Thymus (tissue), 11 donors: Measurements from ENCODE around the gene CCNA2. TPM values are rescaled to one million over a fixed set of nuclear protein-coding genes. Genes with fewer than 3 reads are reported as not detected.

Experiments
- DNase-seq, 9 donors: peaks; one replicate each; pipeline ENCODE4 v3.0.0-alpha.2; 2013; ENCODE audit warnings: low spot score in 9 of 9, low read depth in 6 of 9, missing footprints in 1 of 9
- H3K27ac ChIP-seq, 2 donors: one replicate each; pipeline ENCODE4 v1.5.1; 2013; ENCODE audit warnings: control low read depth in 1 of 2, low read depth in 1 of 2, low read length in 1 of 2, mild to moderate bottlenecking in 1 of 2, moderate library complexity in 1 of 2
- H3K27me3 ChIP-seq, 2 donors: one replicate each; pipeline ENCODE4 v1.5.1; 2013; ENCODE audit warnings: low read length in 1 of 2; ENCODE audit not compliant: control insufficient read depth in 2 of 2, insufficient read depth in 1 of 2
- H3K36me3 ChIP-seq, 2 donors: one replicate each; pipeline ENCODE4 v1.5.1; 2013; ENCODE audit warnings: low read length in 1 of 2, mild to moderate bottlenecking in 1 of 2, moderate library complexity in 1 of 2; ENCODE audit not compliant: control insufficient read depth in 2 of 2, insufficient read depth in 2 of 2
- H3K4me1 ChIP-seq, 2 donors: one replicate each; pipeline ENCODE4 v1.5.1; 2013; ENCODE audit warnings: low read length in 2 of 2; ENCODE audit not compliant: control insufficient read depth in 2 of 2, insufficient read depth in 2 of 2
- H3K4me3 ChIP-seq, 2 donors: one replicate each; pipeline ENCODE4 v1.5.1; 2013; ENCODE audit warnings: low read length in 2 of 2, control low read depth in 1 of 2, mild to moderate bottlenecking in 1 of 2
- H3K9me3 ChIP-seq, 2 donors: one replicate each; pipeline ENCODE4 v1.5.1; 2013; ENCODE audit warnings: low read length in 1 of 2, mild to moderate bottlenecking in 1 of 2; ENCODE audit not compliant: control insufficient read depth in 2 of 2, insufficient read depth in 1 of 2
- WGBS: extraction: QIAGEN DNeasy Blood & Tissue Kit; methylation state at CpG from one replicate; pipeline ENCODE4 v1.1.7; 2013; 5-methylcytosine and 5-hydroxymethylcytosine counted together
- polyA plus RNA-seq: library from polyadenylated mRNA; stranded (reverse); fragments of 200-250 nt; gene quantifications from one replicate; pipeline ENCODE4 v1.2.3, GENCODE V29; 2013
- total RNA-seq: library from RNA; stranded (reverse); fragments of 120-200 nt; gene quantifications from one replicate; pipeline ENCODE4 v1.2.4, GENCODE V29; 2013
- donor health status: healthy.

The CCNA2 gene
- total and polyA plus RNA-seq, 2 donors, result 8.8 to 76.3 TPM

DNA sequence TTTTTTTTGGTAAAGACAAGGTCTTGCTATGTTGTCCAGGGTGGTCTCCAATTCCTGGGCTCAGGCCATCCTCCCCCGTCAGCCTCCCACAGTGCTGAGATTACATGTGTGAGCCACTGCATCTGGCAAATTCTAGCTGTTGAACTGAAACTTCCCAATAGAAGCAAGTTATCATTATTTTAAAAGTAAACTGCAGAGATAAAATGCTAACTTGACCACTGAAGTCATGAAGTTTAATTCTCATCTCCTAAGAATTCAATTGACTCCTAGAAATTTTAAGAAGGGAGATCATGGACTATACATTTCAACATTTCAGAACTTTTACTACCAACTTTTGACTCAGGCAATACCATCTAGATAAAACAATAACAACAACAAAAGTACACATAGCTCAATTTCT lies 34.2 kb downstream of the CCNA2 start:
- WGBS, result 100% methylated on average over 1 of the region's 1 CpG
- no peaks in the 10 kb centered on the region for H3K9me3 ChIP-seq
- peaks cover 1 to 8% of the 10 kb centered on the region in 2 donors for H3K4me1 ChIP-seq
- H3K4me3 ChIP-seq, result no peak overlapping the region
- no peaks in the 10 kb centered on the region for H3K36me3 ChIP-seq
- DNase-seq, result no peak
- peaks cover 0 to 13% of the 10 kb centered on the region in 2 donors for H3K27me3 ChIP-seq
- H3K27ac ChIP-seq, result no peak overlapping the region

DNA sequence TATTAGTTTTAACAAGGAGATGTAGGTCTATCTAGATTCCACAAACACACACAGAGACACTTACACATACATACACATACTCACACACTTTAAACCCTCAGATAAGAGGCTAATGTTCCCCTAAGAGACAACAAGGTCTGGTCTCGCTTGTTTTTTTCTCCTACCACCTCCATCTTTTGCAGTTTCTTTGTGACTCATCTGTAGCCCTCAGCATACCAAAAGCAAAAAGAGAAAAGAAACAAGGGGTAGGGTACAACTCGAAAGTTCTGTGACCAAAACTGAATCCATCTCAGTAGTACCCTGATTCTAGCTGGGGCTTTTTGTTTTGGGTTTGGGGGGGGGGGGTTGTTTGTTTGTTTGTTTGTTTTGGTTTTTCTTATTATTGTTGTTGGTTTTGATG lies 34.8 kb downstream of the CCNA2 start:
- Histone ChIP-seq H3K4me1 (peaks cover 0 to 6% of the 10 kb centered on the region in 2 donors), H3K9me3 (no peaks in the 10 kb centered on the region), H3K27me3 (peaks cover 0 to 15% of the 10 kb centered on the region in 2 donors), H3K4me3 (no peak overlapping the region), H3K36me3 (no peaks in the 10 kb centered on the region), H3K27ac (no peak overlapping the region)
- no peak for DNase-seq
- 91% methylated on average over 2 of the region's 2 CpGs for WGBS

DNA sequence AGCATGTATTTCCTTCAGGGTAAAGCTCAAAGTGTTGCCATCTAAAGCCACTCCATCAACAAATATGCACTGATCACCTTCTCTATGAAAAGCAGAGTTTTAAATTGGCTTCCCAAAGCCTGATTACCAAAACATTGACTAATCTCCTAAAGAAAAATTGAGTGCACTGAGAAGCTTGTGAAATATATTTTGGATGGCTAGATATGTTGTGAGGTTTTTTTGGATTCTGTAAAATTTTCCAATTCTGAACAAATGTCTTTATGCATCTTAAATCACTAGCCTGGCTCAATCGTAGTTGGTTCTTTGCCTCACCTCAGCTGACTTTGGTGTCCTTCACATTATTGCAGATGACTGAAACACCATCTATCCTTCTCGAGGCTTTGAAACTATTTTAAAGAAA lies 37.5 kb downstream of the CCNA2 start:
- 92% methylated on average over 2 of the region's 2 CpGs for WGBS
- Histone ChIP-seq H3K27ac (no peak overlapping the region), H3K4me3 (no peak overlapping the region), H3K4me1 (no peaks in the 10 kb centered on the region), H3K9me3 (no peaks in the 10 kb centered on the region), H3K36me3 (no peaks in the 10 kb centered on the region), H3K27me3 (peaks cover 0 to 17% of the 10 kb centered on the region in 2 donors)
- no peak for DNase-seq

DNA sequence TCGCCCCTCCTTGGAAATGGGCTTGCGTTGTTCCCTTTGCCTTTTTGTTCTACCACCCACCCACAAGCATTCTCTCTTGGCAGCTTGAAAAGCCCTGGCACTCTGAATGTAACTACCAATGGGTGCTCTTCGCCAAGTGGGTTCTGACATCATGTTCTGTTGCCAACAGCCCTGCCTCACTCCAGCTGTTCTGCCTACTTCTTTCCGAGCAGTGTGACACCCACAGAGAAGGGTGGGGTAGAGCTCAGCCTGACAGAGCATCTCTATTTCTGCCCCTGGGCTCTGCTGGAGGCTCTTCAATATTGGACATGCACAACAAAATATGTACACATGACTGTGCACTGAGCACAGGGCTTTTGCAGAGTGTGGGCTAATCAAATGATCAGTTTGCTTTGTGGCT lies 38.2 kb downstream of the CCNA2 start:
- no peaks in the 10 kb centered on the region for H3K4me1 ChIP-seq
- H3K27ac ChIP-seq, result no peak overlapping the region
- no peak overlapping the region for H3K4me3 ChIP-seq
- DNase-seq, result no peak
- H3K9me3 ChIP-seq, result no peaks in the 10 kb centered on the region
- WGBS, result 96% methylated on average over 4 of the region's 4 CpGs
- peaks cover 0 to 17% of the 10 kb centered on the region in 2 donors for H3K27me3 ChIP-seq
- H3K36me3 ChIP-seq, result no peaks in the 10 kb centered on the region

DNA sequence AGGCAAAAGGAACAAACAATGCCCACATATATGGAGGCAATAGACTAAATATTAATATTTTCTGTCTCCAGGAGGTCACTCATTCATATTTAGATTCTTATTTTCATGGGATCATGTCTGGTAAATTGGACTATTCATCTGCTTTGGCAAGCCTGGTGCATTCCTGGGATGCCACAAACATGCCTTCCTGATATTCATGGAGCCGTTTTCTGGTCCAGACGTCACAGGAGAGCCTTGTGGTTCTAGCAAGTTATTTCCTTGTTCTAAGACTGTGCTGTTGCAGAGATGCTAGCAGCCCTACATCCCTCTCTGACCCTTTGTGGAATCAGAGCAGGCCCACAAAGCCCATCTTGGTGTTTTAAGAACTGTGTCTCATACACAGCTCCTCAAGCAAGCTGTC lies 38.7 kb downstream of the CCNA2 start:
- 92% methylated on average over 2 of the region's 2 CpGs for WGBS
- Histone ChIP-seq H3K9me3 (no peaks in the 10 kb centered on the region), H3K4me1 (no peaks in the 10 kb centered on the region), H3K27me3 (peaks cover 0 to 19% of the 10 kb centered on the region in 2 donors), H3K27ac (no peak overlapping the region), H3K36me3 (no peaks in the 10 kb centered on the region), H3K4me3 (no peak overlapping the region)
- no peak for DNase-seq

DNA sequence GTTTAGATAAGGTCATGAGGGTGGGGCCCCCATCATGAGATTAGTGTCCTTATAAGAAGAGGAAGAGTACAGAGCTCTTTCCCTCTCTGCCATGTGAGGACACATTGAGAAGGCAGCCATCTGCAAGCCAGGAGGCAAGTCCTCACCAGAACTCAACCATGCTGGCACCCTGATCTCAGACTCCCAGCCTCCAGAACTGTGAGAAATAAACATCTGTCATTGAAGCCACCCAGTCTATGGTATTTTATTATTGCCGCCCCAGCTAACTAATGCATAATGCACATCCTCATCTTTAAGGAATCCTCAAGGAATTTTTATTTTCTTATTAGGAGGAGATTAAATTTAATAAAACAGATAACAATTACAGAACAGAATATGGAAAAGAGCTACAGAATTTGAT lies 39.3 kb downstream of the CCNA2 start:
- H3K4me1 ChIP-seq, result no peaks in the 10 kb centered on the region
- H3K9me3 ChIP-seq, result no peaks in the 10 kb centered on the region
- no peak overlapping the region for H3K27ac ChIP-seq
- no peaks in the 10 kb centered on the region for H3K36me3 ChIP-seq
- no peak overlapping the region for H3K4me3 ChIP-seq
- H3K27me3 ChIP-seq, result peaks cover 0 to 20% of the 10 kb centered on the region in 2 donors
- no peak for DNase-seq
- 55% methylated on average over 1 of the region's 1 CpG for WGBS

DNA sequence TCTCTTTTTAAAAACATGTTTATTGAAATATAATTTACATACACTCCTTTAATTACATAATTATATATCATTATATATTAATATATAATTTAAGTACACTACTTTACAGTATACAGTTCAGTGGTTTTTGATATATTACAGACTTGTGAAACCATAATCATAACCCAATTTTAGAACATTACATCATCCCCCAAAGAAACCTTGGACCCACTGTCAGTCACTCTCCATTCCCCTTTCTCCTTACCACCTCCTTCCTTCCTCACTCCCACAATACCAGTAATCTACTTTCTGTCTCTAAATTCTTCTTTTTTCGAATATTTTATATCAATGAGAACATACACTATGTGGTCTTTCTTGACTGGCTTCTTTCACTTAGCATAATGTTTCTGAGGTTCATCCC lies 40.5 kb downstream of the CCNA2 start:
- Histone ChIP-seq H3K4me1 (no peaks in the 10 kb centered on the region), H3K9me3 (no peaks in the 10 kb centered on the region), H3K27ac (no peak overlapping the region), H3K4me3 (no peak overlapping the region), H3K36me3 (no peaks in the 10 kb centered on the region), H3K27me3 (peaks cover 0 to 16% of the 10 kb centered on the region in 2 donors)
- WGBS, result 92% methylated on average over 1 of the region's 1 CpG
- DNase-seq, result no peak

DNA sequence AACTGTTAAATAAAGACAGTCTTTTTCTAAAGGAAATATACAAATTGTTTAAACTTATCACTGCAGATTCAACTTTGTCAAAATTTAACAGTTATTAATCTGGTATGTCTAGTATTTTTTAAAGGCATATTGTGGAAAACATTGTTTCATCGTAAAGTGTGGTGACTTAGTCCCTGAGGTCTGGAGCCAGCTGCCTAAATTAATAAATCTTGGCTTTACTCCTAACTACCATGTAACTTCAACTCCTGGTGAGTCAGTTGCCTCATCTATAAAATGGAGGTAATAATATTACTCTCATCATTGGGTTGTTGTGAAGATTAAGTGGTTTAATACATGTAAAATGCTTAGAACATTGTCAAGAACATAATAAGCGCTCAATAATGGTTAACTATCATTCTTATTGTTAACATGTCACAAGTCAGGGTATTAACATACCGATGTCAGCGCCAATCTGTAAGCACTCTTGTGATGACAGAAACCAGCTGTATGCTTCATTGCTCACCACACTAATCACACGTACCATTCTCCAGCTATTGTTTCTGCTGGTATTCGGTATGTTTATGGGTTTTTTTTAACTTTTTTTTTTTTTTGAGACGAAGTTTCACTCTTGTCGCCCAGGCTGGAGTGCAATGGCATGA lies 44.6 kb downstream of the CCNA2 start:
- peaks cover 0 to 5% of the 10 kb centered on the region in 2 donors for H3K27me3 ChIP-seq
- no peak for DNase-seq
- no peaks in the 10 kb centered on the region for H3K36me3 ChIP-seq
- no peak overlapping the region for H3K27ac ChIP-seq
- no peak overlapping the region for H3K4me3 ChIP-seq
- no peaks in the 10 kb centered on the region for H3K4me1 ChIP-seq
- 97% methylated on average over 8 of the region's 8 CpGs for WGBS
- no peaks in the 10 kb centered on the region for H3K9me3 ChIP-seq

DNA sequence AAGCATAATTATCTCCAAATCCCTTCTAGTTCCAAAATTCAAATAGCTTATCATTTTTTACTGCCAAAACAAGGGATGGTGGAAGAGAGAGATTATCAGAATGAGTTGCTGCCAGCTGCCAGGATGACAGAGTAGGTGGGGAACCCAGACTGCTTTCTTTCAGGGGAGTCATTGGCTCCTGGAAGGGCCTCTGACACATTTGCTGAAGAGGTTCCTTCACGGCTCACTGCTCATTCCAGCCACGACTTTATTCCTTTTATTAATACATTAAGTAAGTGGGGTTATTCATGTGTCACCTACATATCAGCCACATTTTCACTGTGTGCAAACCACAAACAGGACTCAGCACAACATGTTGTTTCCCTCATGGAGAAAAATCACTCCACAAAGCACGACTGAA lies 46.1 kb downstream of the CCNA2 start:
- 67% methylated on average over 3 of the region's 3 CpGs for WGBS
- Histone ChIP-seq H3K27me3 (peaks cover 0 to 3% of the 10 kb centered on the region in 2 donors), H3K9me3 (no peaks in the 10 kb centered on the region), H3K36me3 (no peaks in the 10 kb centered on the region), H3K4me3 (no peak overlapping the region), H3K27ac (no peak overlapping the region), H3K4me1 (no peaks in the 10 kb centered on the region)
- DNase-seq, result no peak
